ENCODE data around the gene TJP2.

TJP2 gene

GRCh38 chr9:69193685-69194032 is 19.6 kb downstream of the TJP2 start:
- no peak for DNase-seq

GRCh38 chr9:69194702-69195418 is 20.8 kb downstream of the TJP2 start:
- DNase-seq: no peak

GRCh38 chr9:69195668-69196067 is 21.6 kb downstream of the TJP2 start:
- no peak for DNase-seq

GRCh38 chr9:69197687-69198086 is 23.6 kb downstream of the TJP2 start:
- DNase-seq: no peak

- DNase-seq: no peak
Measured at GRCh38 chr9:69198521-69199220, 24.6 kb downstream of the TJP2 start.

GRCh38 chr9:69199769-69200470 is 25.8 kb downstream of the TJP2 start:
- no peak for DNase-seq

GRCh38 chr9:69202556-69202955 is 28.5 kb downstream of the TJP2 start:
- no peak for DNase-seq

- DNase-seq: no peak
Measured at GRCh38 chr9:69204326-69204725, 30.2 kb downstream of the TJP2 start.

GRCh38 chr9:69204849-69205248 is 30.8 kb downstream of the TJP2 start:
- DNase-seq: no peak

GRCh38 chr9:69206047-69206446 is 32.0 kb downstream of the TJP2 start:
- no peak for DNase-seq

GRCh38 chr9:69207503-69207902 is 33.4 kb downstream of the TJP2 start:
- no peak for DNase-seq

- no peak for DNase-seq
Measured at GRCh38 chr9:69211424-69212036, 37.5 kb downstream of the TJP2 start.

- DNase-seq: no peak
Measured at GRCh38 chr9:69213647-69214046, 39.6 kb downstream of the TJP2 start.

GRCh38 chr9:69214939-69215338 is 40.9 kb downstream of the TJP2 start:
- DNase-seq: no peak

- DNase-seq: no peak
Measured at GRCh38 chr9:69215774-69216485, 41.9 kb downstream of the TJP2 start.

GRCh38 chr9:69218166-69218565 is 44.1 kb downstream of the TJP2 start:
- no peak for DNase-seq

- no peak for DNase-seq
Measured at GRCh38 chr9:69221036-69221435, 47.0 kb downstream of the TJP2 start.

GRCh38 chr9:69222970-69223369 is 48.9 kb downstream of the TJP2 start:
- no peak for DNase-seq

- no peak for DNase-seq
Measured at GRCh38 chr9:69223605-69224004, 49.5 kb downstream of the TJP2 start.

GRCh38 chr9:69229367-69229766 is 55.3 kb downstream of the TJP2 start:
- DNase-seq: no peak

- DNase-seq: no peak
Measured at GRCh38 chr9:69232135-69232534, 58.1 kb downstream of the TJP2 start.

- no peak for DNase-seq
Measured at GRCh38 chr9:69234683-69235082, 60.6 kb downstream of the TJP2 start.

GRCh38 chr9:69236188-69236587 is 62.1 kb downstream of the TJP2 start:
- DNase-seq: no peak
